ENCODE data around the gene MATN1.

MATN1 gene

DNA sequence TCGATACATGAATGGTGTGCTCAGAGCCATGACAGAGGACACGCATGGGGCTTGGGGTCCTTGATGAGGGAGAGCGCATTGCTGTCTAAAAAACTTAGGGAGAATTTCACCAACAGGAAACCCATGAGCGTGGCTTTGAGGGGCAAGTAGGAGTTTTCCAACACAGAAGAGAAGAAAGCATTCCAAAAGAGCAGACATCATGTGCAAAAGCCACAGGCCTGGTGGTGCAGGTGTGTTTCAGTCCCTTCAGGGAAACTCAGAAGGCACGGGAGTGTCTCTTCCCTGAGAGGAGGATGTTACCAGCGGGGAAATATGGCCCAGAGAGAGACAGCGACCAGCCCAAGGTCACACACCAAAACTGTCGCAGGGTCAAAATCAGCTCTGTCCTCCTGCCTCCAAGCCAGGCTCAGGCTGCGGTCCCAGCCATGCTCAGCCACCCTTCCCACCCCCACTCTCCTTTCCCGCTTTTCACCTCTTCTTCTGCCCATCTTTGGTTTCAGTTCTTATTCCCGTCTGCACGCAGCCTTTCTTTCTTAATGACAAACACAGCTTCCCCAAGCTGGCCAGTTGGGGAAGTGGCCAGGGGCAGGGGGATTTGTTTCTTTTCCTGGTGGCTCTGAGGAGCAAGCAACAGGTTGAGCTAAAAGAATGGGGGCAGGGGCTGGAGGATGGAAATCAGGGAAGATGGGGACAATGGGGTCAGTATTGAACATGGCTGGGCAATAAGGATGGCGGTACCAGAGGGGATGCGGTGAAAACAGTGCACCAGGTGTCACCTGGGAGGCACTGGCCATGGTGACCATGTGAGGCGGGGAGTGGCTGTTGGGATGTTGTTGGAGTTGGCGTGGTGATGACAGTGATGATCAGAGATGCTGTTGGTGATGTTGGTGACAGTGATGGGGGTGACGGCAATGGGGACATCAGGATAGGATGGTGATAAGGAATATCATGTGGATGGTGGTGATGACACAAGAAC lies 23.9 kb upstream of the MATN1 start:
- peak overlapping the region; percentile 37 for H3K4me3 ChIP-seq (ENCODE audit: low read depth, low read length)
- TF ChIP-seq, protein P1, sequence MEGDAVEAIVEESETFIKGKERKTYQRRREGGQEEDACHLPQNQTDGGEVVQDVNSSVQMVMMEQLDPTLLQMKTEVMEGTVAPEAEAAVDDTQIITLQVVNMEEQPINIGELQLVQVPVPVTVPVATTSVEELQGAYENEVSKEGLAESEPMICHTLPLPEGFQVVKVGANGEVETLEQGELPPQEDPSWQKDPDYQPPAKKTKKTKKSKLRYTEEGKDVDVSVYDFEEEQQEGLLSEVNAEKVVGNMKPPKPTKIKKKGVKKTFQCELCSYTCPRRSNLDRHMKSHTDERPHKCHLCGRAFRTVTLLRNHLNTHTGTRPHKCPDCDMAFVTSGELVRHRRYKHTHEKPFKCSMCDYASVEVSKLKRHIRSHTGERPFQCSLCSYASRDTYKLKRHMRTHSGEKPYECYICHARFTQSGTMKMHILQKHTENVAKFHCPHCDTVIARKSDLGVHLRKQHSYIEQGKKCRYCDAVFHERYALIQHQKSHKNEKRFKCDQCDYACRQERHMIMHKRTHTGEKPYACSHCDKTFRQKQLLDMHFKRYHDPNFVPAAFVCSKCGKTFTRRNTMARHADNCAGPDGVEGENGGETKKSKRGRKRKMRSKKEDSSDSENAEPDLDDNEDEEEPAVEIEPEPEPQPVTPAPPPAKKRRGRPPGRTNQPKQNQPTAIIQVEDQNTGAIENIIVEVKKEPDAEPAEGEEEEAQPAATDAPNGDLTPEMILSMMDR (IDR thresholded peaks at IDR 0.05; ENCODE audit: borderline replicate concordance, insufficient read depth, low read depth, low read length): no peak

GRCh38 chr1:30746212-30747032 lies 23.0 kb upstream of the MATN1 start:
- TF ChIP-seq, protein P1 (IDR thresholded peaks at IDR 0.05; ENCODE audit: borderline replicate concordance, insufficient read depth, low read depth, low read length): no peak
- H3K4me3 ChIP-seq (ENCODE audit: low read depth, low read length): peak overlapping the region; percentile 37

DNA sequence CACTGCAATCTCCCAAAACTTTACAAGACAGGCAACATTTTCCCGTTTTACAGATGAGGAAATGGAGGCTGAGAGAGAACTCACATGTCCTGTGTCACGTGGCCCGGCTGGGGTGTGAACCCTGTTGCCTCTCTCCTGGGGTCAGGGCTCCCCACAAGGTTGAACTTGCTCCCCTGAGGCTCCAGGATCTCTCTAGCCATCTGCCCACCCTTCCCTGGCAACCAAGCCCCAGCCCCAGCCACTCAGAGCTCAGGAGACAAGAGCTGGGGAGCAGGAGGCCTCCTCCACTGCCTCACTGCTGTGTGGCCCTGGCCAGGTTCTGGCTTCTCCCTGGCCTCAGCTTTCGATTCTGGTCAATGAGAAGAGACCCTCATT lies 22.4 kb upstream of the MATN1 start:
- peak overlapping the region; percentile 37 for H3K4me3 ChIP-seq (ENCODE audit: low read depth, low read length)
- TF ChIP-seq, protein P1 (IDR thresholded peaks at IDR 0.05; ENCODE audit: borderline replicate concordance, insufficient read depth, low read depth, low read length): no peak

DNA sequence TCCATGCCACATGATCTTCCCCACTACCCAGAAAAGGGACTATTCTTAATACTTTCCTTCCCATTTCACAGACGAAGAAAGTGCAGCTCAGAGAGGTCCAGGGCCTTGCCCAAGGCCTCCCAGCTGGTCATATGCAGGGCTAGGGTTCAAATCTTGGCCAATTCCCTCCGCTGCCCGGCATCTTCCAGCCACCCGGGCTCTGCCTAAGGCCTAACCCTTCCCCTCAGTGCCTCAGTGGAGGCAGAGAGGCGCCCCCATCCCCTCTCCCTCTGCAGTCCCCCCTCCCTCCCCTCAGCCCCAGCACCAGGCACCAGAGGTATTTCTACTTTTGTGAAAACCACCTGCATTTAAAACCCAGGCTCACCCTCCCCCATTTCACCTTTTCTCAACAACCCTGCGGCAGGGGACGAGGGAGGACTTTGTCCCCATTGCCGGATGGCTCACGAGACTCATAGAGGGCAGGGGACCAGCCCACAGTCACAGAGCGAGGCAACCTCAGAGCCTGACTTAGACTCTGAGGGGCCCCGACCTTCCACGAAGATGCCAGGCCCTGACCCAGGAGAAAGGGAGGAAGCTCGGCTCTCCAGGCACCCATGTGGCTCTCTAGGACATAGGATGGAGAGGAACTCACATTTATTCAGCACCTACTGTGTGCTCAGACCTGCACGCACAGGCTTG lies 21.9 kb upstream of the MATN1 start:
- TF ChIP-seq, protein P1 (IDR thresholded peaks at IDR 0.05; ENCODE audit: borderline replicate concordance, insufficient read depth, low read depth, low read length): no peak
- peak overlapping the region; percentile 37 for H3K4me3 ChIP-seq (ENCODE audit: low read depth, low read length)

DNA sequence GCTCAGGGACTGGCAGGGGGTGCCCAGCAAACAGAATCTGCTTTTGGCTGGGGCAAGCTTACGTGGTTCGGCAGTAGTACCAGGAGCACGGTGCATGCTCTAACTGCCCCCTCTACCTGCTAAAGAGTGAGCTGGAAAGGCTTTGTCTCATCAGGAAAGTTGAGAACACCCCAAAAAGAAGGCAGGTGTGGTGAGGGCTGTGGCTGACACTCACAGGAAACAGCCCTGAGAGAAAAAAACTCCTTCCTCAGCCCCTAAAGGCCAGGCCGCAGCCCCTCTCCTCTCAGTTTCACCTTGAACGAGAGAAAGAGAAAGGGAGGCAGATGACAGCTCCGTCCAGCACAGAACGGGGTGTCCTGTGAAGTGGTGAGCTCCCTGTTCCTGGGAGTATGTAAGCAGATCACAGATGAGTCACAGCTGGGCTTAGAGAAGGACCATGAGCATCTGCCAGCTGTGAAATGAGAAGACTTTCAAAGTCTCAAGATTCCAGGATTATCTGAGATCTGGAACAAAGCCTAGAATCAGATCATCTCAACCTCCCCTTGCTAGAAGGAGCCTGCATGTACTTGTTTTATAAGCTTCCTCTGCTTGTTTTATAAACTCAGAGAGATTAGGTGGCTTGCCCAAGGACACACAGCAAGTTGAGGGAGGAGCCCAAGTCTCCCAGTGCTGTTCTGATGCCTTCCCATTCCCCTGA lies 20.8 kb upstream of the MATN1 start:
- TF ChIP-seq, protein P1 (IDR thresholded peaks at IDR 0.05; ENCODE audit: borderline replicate concordance, insufficient read depth, low read depth, low read length): no peak
- no peak overlapping the region for H3K4me3 ChIP-seq (ENCODE audit: low read depth, low read length)

DNA sequence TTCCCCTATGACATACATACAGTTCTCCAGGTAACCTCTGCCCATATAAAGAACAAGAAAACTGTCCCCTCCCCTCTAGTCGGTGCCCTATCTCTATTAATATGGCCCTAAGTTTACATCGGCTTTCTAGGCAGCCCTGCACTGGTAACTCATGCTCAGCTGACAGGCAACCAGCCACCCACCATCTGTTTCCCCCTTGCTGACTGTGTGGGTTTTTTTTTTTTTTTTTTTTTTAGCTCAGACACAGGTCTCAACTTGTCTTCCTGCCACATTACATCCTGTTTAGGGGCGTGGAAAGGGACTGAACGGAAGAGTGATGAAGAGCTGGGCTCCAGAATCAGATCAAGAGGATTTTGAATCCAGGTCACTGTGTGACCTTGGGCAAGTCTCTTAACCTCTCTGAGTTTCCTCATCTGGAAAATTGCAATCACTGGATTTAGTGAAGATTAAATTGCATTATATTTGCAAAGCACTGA lies 20.2 kb upstream of the MATN1 start:
- TF ChIP-seq, protein P1 (IDR thresholded peaks at IDR 0.05; ENCODE audit: borderline replicate concordance, insufficient read depth, low read depth, low read length): no peak
- H3K4me3 ChIP-seq (ENCODE audit: low read depth, low read length): no peak overlapping the region

Measured in GM12875 (cell line).